KOPT-K1 (cell line): ENCODE measurements around the gene MYBPHL.
A peak's percentile ranks its signal among the peaks of the same experiment; 100 is the strongest.
"Not testable (repeated sequence)": the region's sequence is repeated elsewhere in the genome, so short reads cannot be mapped to it uniquely, and the experiment has no call there.

ENCODE experiments used
- H3K27ac ChIP-seq: fragments of 200-600 bp; sonication (generic); 2 replicates; pipeline ENCODE4 v1.5.1; 2016; ENCODE audit warnings: antibody characterized with exemption, mild to moderate bottlenecking, low read depth, low read length; ENCODE audit not compliant: poor library complexity, severe bottlenecking
- H3K36me3 ChIP-seq: fragments of 200-600 bp; sonication (generic); 2 replicates; pipeline ENCODE4 v1.5.1; 2017; ENCODE audit warnings: antibody characterized with exemption, mild to moderate bottlenecking, low read length, moderate library complexity; ENCODE audit not compliant: insufficient read depth
- H3K9me3 ChIP-seq: fragments of 200-600 bp; sonication (generic); 2 replicates; pipeline ENCODE4 v1.5.1; 2017; ENCODE audit warnings: antibody characterized with exemption, low read length, mild to moderate bottlenecking; ENCODE audit not compliant: insufficient read depth, poor library complexity, severe bottlenecking

The MYBPHL gene

GRCh38 chr1:109295712-109296415 lies 10.9 kb downstream of the MYBPHL start:
- Histone ChIP-seq H3K9me3 (no peaks in the 10 kb centered on the region), H3K27ac (no peak overlapping the region), H3K36me3 (no peaks in the 10 kb centered on the region)

- no peak overlapping the region for H3K27ac ChIP-seq
These were observed 12.3 kb downstream of the MYBPHL start for GRCh38 chr1:109294481-109294880.

GRCh38 chr1:109293026-109293425 lies 13.8 kb downstream of the MYBPHL start:
- Histone ChIP-seq H3K9me3 (no peaks in the 10 kb centered on the region), H3K27ac (no peak overlapping the region), H3K36me3 (no peaks in the 10 kb centered on the region)

More at GRCh38 chr1:109294481-109294880, 12.3 kb downstream of the MYBPHL start:
- Histone ChIP-seq H3K9me3 (no peaks in the 10 kb centered on the region), H3K36me3 (no peaks in the 10 kb centered on the region)

- Histone ChIP-seq H3K27ac (no peak overlapping the region), H3K36me3 (no peaks in the 10 kb centered on the region), H3K9me3 (no peaks in the 10 kb centered on the region)
These were observed 14.4 kb downstream of the MYBPHL start for GRCh38 chr1:109292364-109292763.

GRCh38 chr1:109290998-109291397 lies 15.8 kb downstream of the MYBPHL start:
- Histone ChIP-seq H3K27ac (no peak overlapping the region), H3K9me3 (no peaks in the 10 kb centered on the region), H3K36me3 (no peaks in the 10 kb centered on the region)

GRCh38 chr1:109290137-109290536 lies 16.7 kb downstream of the MYBPHL start:
- no peaks in the 10 kb centered on the region for H3K36me3 ChIP-seq
- H3K27ac ChIP-seq: no peak overlapping the region

GRCh38 chr1:109286762-109287161 lies 20.0 kb downstream of the MYBPHL start:
- H3K36me3 ChIP-seq, H3K27ac ChIP-seq, H3K9me3 ChIP-seq: not testable (repeated sequence)

More at GRCh38 chr1:109290137-109290536, 16.7 kb downstream of the MYBPHL start:
- no peaks in the 10 kb centered on the region for H3K9me3 ChIP-seq

GRCh38 chr1:109283748-109284600 lies 22.8 kb downstream of the MYBPHL start:
- H3K36me3 ChIP-seq: peaks cover 26% of the 10 kb centered on the region
- H3K9me3 ChIP-seq: no peaks in the 10 kb centered on the region
- peak overlapping the region; percentile 91 for H3K27ac ChIP-seq

- H3K36me3 ChIP-seq: peaks cover 34% of the 10 kb centered on the region
These were observed 23.7 kb downstream of the MYBPHL start, which contains the start of gene PSRC1 for GRCh38 chr1:109282952-109283747. Gene PSRC1 (minus strand): TSS chr1:109283145.

GRCh38 chr1:109282497-109282951 lies 24.3 kb downstream of the MYBPHL start:
- Histone ChIP-seq H3K36me3 (peaks cover 40% of the 10 kb centered on the region), H3K9me3 (no peaks in the 10 kb centered on the region), H3K27ac (peak overlapping the region; percentile 91)

More at GRCh38 chr1:109282952-109283747, 23.7 kb downstream of the MYBPHL start, which contains the start of gene PSRC1:
- Histone ChIP-seq H3K9me3 (no peaks in the 10 kb centered on the region), H3K27ac (peak within 1 kb of the TSS; percentile 91)

- Histone ChIP-seq H3K27ac (peak overlapping the region; percentile 91), H3K9me3 (no peaks in the 10 kb centered on the region), H3K36me3 (peaks cover 41% of the 10 kb centered on the region)
These were observed 24.9 kb downstream of the MYBPHL start for GRCh38 chr1:109281680-109282496.

GRCh38 chr1:109280862-109281261 lies 25.9 kb downstream of the MYBPHL start:
- Histone ChIP-seq H3K27ac (no peak overlapping the region), H3K9me3 (no peaks in the 10 kb centered on the region), H3K36me3 (peaks cover 41% of the 10 kb centered on the region)

GRCh38 chr1:109279615-109280278 lies 27.1 kb downstream of the MYBPHL start:
- no peaks in the 10 kb centered on the region for H3K9me3 ChIP-seq
- H3K27ac ChIP-seq: no peak overlapping the region

More at GRCh38 chr1:109279615-109280278, 27.1 kb downstream of the MYBPHL start:
- peaks cover 41% of the 10 kb centered on the region for H3K36me3 ChIP-seq
